ENCODE measurements around the gene FGFRL1.

DNA sequence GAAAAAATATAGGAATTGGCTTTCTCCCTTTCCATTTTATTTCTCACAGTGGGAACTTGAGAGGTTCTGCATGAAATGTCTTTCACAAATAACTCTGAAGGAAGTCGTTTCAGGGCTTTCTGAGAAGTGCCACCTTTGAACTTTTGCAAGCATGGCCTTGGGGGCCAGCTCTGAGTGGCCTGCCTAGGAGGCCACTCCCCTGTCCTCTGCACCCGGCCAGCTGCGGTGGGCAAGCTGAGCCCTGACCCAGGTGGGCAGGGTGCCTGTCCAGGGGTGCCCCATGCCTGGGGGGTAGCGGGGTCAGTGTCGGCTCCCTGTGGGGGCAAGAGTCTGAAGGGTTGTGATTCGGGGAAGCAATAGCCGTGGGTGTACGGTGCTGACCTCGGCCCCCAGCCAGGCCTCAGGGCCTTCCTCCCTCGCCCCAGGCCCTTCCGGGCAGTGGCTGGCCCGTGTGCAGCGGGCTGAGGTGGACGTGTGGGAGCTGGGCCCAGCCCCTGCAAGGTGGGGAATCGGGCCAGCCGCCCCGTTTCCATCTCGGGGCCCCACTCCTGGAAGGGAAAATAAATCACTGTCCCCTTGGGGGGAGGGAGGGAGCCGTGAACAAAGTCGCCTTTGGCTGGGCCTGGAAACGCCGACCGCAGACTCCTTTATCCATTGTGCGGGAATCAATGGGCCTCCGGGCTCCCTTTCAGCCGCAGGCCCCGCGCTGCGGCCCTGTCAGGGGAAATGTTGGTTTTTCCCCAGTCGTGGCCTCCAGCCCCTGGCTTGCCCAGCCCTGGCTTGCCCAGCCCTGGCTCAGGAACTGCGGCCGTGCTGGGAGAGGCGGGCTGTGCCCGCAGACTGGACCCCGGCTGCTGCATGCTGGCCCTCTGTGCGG is 3.1 kb downstream of the FGFRL1 start:
- TF ChIP-seq YY1 (IDR thresholded peaks at IDR 0.05; ENCODE audit: insufficient read depth, insufficient read length), result no peak
- TF ChIP-seq ZNF274 (IDR thresholded peaks at IDR 0.05; ENCODE audit: low read depth, low read length), result no peak
